Glutamatergic neuron (in vitro differentiated cells): Measurements from ENCODE around the gene NDRG3. TPM values are rescaled to one million over a fixed set of nuclear protein-coding genes. Genes with fewer than 3 reads are reported as not detected.

Source experiments
- DNase-seq: peaks from one replicate; pipeline ENCODE4 v3.0.0; 2022
- H3K27ac Mint-ChIP-seq: one replicate; pipeline ENCODE4 v1.8.0; 2020; ENCODE audit warnings: mild to moderate bottlenecking, mixed read lengths, inconsistent platforms; ENCODE audit not compliant: unreplicated experiment
- H3K27me3 Mint-ChIP-seq: one replicate; pipeline ENCODE4 v1.8.0; 2020; ENCODE audit warnings: mild to moderate bottlenecking, moderate library complexity, mixed read lengths, inconsistent platforms; ENCODE audit not compliant: unreplicated experiment
- H3K36me3 Mint-ChIP-seq: one replicate; pipeline ENCODE4 v1.8.0; 2020; ENCODE audit warnings: mild to moderate bottlenecking, mixed read lengths, inconsistent platforms; ENCODE audit not compliant: unreplicated experiment
- H3K4me1 Mint-ChIP-seq: one replicate; pipeline ENCODE4 v1.8.0; 2020; ENCODE audit warnings: mild to moderate bottlenecking, low read depth, mixed read lengths, inconsistent platforms; ENCODE audit not compliant: unreplicated experiment
- H3K4me3 Mint-ChIP-seq: one replicate; pipeline ENCODE4 v1.8.0; 2020; ENCODE audit warnings: mild to moderate bottlenecking, mixed read lengths, inconsistent platforms; ENCODE audit not compliant: unreplicated experiment
- H3K9me3 Mint-ChIP-seq: one replicate; pipeline ENCODE4 v1.8.0; 2020; ENCODE audit warnings: mild to moderate bottlenecking, moderate library complexity, mixed read lengths, inconsistent platforms; ENCODE audit not compliant: unreplicated experiment
- total RNA-seq: library from RNA; stranded (reverse); fragmentation: NEBNext Ultra II Directional; extraction: Animal tissue kit (Norgen Biotek cat#: 25700); gene quantifications from one replicate; pipeline ENCODE4 v1.2.1, GENCODE V29; 2021; ENCODE audit not compliant: unreplicated experiment
- TF ChIP-seq, protein P1 (sequence below): fragments of 200-600 bp; sonication (generic); IDR thresholded peaks from one replicate; pipeline ENCODE4 v1.5.0; 2021; ENCODE audit not compliant: partially characterized antibody, unreplicated experiment

Gene NDRG3
- total RNA-seq, 1 donor from 2014 or later: 31.8 TPM

- Mint-ChIP-seq H3K4me3 (no peak overlapping the region), H3K4me1 (no peaks in the 10 kb centered on the region), H3K36me3 (no peaks in the 10 kb centered on the region), H3K27ac (no peak overlapping the region), H3K9me3 (no peaks in the 10 kb centered on the region), H3K27me3 (no peaks in the 10 kb centered on the region)
- TF ChIP-seq, protein P1, sequence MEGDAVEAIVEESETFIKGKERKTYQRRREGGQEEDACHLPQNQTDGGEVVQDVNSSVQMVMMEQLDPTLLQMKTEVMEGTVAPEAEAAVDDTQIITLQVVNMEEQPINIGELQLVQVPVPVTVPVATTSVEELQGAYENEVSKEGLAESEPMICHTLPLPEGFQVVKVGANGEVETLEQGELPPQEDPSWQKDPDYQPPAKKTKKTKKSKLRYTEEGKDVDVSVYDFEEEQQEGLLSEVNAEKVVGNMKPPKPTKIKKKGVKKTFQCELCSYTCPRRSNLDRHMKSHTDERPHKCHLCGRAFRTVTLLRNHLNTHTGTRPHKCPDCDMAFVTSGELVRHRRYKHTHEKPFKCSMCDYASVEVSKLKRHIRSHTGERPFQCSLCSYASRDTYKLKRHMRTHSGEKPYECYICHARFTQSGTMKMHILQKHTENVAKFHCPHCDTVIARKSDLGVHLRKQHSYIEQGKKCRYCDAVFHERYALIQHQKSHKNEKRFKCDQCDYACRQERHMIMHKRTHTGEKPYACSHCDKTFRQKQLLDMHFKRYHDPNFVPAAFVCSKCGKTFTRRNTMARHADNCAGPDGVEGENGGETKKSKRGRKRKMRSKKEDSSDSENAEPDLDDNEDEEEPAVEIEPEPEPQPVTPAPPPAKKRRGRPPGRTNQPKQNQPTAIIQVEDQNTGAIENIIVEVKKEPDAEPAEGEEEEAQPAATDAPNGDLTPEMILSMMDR: no peak
- no peak for DNase-seq
Measured at GRCh38 chr20:36654506-36654905, 91.4 kb downstream of the NDRG3 start.

DNA sequence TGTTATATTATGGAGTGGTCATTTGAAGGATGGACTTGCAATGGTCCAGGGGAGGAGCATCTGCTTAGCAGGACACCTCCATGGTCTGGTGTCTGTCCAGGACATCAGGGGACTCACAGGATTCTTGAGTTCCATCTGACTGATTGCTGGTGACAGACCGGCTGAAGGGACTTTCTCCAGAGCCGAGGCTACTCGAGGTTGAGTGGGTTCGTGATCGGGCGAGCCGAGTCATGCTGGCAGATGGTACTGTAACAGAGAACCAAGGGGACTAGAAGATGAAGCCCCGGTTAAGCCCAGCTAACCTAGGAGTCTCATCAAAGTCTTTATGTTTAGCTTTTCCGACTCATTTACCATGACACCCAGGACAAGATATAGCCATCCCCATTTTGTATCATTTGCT lies 92.4 kb downstream of the NDRG3 start:
- Mint-ChIP-seq H3K27ac (no peak overlapping the region), H3K4me1 (no peaks in the 10 kb centered on the region), H3K4me3 (no peak overlapping the region), H3K27me3 (no peaks in the 10 kb centered on the region), H3K9me3 (no peaks in the 10 kb centered on the region), H3K36me3 (no peaks in the 10 kb centered on the region)
- DNase-seq: no peak
- TF ChIP-seq, protein P1: no peak

- H3K36me3 Mint-ChIP-seq: no peaks in the 10 kb centered on the region
- H3K9me3 Mint-ChIP-seq: no peaks in the 10 kb centered on the region
- no peak overlapping the region for H3K27ac Mint-ChIP-seq
- TF ChIP-seq, protein P1: no peak
- no peak overlapping the region for H3K4me3 Mint-ChIP-seq
- H3K27me3 Mint-ChIP-seq: no peaks in the 10 kb centered on the region
- no peaks in the 10 kb centered on the region for H3K4me1 Mint-ChIP-seq
- DNase-seq: no peak
Measured at GRCh38 chr20:36647196-36648121, 98.4 kb downstream of the NDRG3 start.

DNA sequence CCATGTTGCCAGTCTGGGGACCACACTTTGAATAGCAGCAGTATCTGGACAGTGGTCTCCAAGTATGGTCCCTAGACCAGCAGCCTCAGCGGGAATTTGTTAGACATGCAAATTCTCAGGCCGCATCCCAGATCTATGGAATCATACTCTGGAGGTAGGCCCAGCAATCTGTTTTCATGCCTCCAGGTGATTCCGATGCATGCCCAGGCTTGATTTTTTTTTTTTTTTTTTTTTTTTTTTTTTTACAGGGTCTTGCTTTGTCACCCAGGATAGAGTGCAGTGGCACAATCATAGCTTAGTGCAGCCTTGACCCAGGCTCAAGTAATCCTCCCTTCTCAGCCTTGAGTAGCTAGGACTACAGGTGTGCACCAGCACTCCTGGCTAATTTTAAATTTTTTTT lies 99.2 kb downstream of the NDRG3 start:
- H3K27ac Mint-ChIP-seq: no peak overlapping the region
- H3K36me3 Mint-ChIP-seq: no peaks in the 10 kb centered on the region
- no peak for DNase-seq
- no peaks in the 10 kb centered on the region for H3K9me3 Mint-ChIP-seq
- TF ChIP-seq, protein P1: no peak
- H3K27me3 Mint-ChIP-seq: no peaks in the 10 kb centered on the region
- H3K4me1 Mint-ChIP-seq: no peaks in the 10 kb centered on the region
- H3K4me3 Mint-ChIP-seq: no peak overlapping the region

GRCh38 chr20:36645998-36646397 lies 99.9 kb downstream of the NDRG3 start, which contains the start of gene SLA2:
Gene SLA2 (minus strand): TSS chr20:36646196. CDS start chr20:36641335, 4,861 bp downstream.
- Mint-ChIP-seq H3K9me3 (peaks cover 2% of the 10 kb centered on the region), H3K4me3 (no peak within 1 kb of the TSS), H3K27ac (no peak within 1 kb of the TSS), H3K36me3 (no peaks in the 10 kb centered on the region), H3K4me1 (no peaks in the 10 kb centered on the region), H3K27me3 (no peaks in the 10 kb centered on the region)
- DNase-seq: no peak
- TF ChIP-seq, protein P1: no peak
